IPS-18a (cell line): ENCODE results near the gene SLC9A9.

ENCODE experiments used
- H3K27ac ChIP-seq: one replicate; pipeline ENCODE4 v1.5.1; 2013; ENCODE audit warnings: low read length
- H3K27me3 ChIP-seq: one replicate; pipeline ENCODE4 v1.6.1; 2013; ENCODE audit warnings: mild to moderate bottlenecking, low read length; ENCODE audit not compliant: control insufficient read depth, insufficient read depth
- H3K36me3 ChIP-seq: one replicate; pipeline ENCODE4 v1.6.1; 2013; ENCODE audit warnings: low read depth, low read length; ENCODE audit not compliant: control insufficient read depth
- H3K4me1 ChIP-seq: one replicate; pipeline ENCODE4 v1.6.1; 2013; ENCODE audit warnings: low read depth, low read length; ENCODE audit not compliant: control insufficient read depth
- H3K4me3 ChIP-seq: one replicate; pipeline ENCODE4 v1.5.1; 2013; ENCODE audit warnings: low read length
- H3K9ac ChIP-seq: one replicate; pipeline ENCODE4 v1.6.1; 2013; ENCODE audit warnings: mild to moderate bottlenecking, low read length, moderate library complexity
- H3K9me3 ChIP-seq: one replicate; pipeline ENCODE4 v1.6.1; 2013; ENCODE audit warnings: low read depth, low read length; ENCODE audit not compliant: control insufficient read depth

SLC9A9 gene

DNA sequence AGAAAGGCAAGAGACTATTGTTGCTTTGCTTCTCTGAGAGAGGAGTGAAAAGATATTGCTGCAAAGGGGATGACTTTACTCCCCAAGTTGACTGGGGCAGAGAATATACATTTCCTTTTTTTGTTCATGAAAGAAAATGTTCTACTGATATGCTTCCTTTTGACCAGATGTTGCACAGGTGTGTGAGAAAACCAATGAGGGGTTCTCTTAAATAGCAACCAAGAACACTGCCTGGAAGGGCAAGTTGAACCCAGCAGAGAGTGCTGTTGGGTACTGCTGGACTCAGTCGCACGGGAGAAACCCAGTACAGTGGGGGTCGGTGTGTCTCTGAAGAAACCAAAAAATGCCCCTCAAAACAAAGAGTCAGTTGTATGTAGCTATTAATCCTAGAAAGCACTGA lies 627.5 kb downstream of the SLC9A9 start:
- Histone ChIP-seq H3K4me1 (peaks cover 4% of the 10 kb centered on the region), H3K27ac (no peak overlapping the region), H3K9me3 (no peaks in the 10 kb centered on the region), H3K36me3 (no peaks in the 10 kb centered on the region), H3K4me3 (no peak overlapping the region), H3K27me3 (no peaks in the 10 kb centered on the region), H3K9ac (no peak overlapping the region)

- H3K9me3 ChIP-seq = no peaks in the 10 kb centered on the region
- H3K4me3 ChIP-seq = no peak overlapping the region
- no peaks in the 10 kb centered on the region for H3K27me3 ChIP-seq
- H3K27ac ChIP-seq = no peak overlapping the region
- no peaks in the 10 kb centered on the region for H3K36me3 ChIP-seq
- H3K4me1 ChIP-seq = peaks cover 4% of the 10 kb centered on the region
- no peak overlapping the region for H3K9ac ChIP-seq
Measured at GRCh38 chr3:143218166-143218835, 630.0 kb downstream of the SLC9A9 start.

- H3K4me1 ChIP-seq = peaks cover 4% of the 10 kb centered on the region
Measured at GRCh38 chr3:143217283-143217682, 631.0 kb downstream of the SLC9A9 start.

DNA sequence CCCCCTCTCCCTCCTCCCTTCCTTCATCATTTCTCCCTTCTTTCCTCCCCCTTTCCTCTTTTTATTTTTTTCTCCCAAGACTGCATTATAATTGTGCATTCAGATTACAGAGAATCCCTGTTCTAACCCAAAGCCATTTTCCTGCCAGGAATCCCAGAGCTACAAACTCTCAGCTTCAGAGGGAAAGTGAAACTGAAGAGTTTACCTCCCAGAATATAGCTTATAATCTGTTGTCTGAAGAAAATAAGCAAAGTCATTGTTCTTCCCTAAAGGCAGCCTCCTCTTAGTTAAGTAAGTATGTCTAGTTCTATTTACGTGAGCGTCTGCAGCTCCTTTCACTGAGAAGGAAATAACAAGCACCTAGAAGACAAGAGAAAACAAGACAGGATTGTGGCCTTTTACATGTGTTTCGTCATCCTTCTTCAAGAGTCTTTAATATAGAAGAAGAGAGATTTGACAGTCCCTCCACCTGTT lies 631.5 kb downstream of the SLC9A9 start:
- Histone ChIP-seq H3K4me3 (no peak overlapping the region), H3K27me3 (no peaks in the 10 kb centered on the region), H3K27ac (no peak overlapping the region), H3K9me3 (no peaks in the 10 kb centered on the region), H3K9ac (no peak overlapping the region), H3K4me1 (peaks cover 4% of the 10 kb centered on the region), H3K36me3 (no peaks in the 10 kb centered on the region)

More at GRCh38 chr3:143217283-143217682, 631.0 kb downstream of the SLC9A9 start:
- H3K27me3 ChIP-seq = no peaks in the 10 kb centered on the region
- no peak overlapping the region for H3K9ac ChIP-seq
- no peaks in the 10 kb centered on the region for H3K36me3 ChIP-seq
- H3K9me3 ChIP-seq = no peaks in the 10 kb centered on the region
- no peak overlapping the region for H3K4me3 ChIP-seq
- no peak overlapping the region for H3K27ac ChIP-seq
